HG03095 (cell line): ENCODE measurements around the gene SLC6A1.
"Not testable (repeated sequence)": the region's sequence is repeated elsewhere in the genome, so short reads cannot be mapped to it uniquely, and the experiment has no call there.

ENCODE experiments used
- ATAC-seq: cut with Tn5 transposase; IDR thresholded peaks from one replicate; pipeline ENCODE4 v1.9.1; 2021; ENCODE audit warnings: moderate library complexity; ENCODE audit not compliant: unreplicated experiment

SLC6A1 gene

DNA sequence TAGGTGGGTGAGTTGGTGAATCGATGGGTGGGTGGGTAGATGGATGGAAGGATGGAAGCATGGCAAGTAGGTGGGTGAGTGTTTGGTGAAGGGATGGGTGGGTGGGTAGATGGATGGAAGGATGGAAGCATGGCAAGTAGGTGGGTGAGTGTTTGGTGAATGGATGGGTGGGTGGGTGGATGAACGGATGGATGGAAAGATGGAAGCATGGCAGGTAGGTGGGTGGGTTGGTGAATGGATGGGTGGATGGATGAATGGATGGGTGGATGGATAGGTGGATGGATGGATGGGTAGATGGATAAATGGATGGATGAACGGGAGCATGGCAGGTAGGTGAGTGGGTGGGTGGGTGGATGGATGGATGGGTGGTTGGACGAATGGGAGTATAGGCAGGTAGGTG, 65.1 kb downstream of the SLC6A1 start:
- ATAC-seq = no peak

DNA sequence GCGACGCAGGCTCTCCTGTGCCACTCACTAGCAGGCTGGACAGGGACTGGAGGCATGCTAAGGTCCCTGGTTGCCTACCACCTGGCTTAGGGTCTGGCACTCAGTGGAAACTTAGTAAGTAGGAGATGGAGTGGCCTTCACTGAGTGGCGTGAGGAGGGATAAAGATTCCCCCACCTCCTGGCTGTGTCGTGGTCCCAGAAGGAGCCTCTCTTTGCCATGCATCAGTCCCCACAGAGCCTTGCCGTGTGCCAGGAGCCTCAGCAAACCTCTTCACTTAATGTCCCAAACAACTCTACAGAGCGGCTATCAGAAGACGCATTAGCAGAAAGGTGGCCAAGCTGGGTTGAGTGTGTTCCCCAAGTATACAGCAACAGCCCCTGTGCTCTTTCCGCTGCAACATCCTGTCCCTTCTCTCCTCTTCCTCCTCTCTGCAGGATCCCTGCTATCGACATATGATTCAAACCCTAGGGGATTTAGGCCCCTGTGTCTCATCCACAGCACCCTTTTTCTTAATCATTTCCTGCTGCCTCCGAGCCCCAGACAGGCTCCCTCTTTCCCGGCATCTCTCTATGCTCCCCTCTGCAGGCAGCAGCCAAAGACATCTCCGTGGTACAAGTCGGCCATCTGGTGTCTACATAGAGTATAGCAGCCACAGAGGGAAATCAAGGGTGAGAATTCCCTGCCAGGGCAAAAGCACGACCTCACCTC, 66.7 kb downstream of the SLC6A1 start:
- no peak for ATAC-seq

DNA sequence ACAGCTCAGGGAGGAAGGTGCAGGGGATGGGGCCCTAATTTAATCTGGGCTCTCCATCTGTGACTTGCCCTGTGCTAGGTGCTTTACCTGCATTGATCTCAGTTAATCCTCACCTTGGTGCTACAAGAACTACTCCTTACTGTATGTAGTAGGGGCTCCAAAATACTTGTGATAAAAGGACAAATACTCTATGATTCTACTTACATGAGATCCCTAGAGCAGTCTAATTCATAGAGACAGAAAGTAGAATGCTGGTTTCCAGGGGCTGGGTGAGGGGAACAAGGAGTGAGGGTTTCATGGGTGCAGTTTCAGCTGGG, 67.2 kb downstream of the SLC6A1 start:
- no peak for ATAC-seq

DNA sequence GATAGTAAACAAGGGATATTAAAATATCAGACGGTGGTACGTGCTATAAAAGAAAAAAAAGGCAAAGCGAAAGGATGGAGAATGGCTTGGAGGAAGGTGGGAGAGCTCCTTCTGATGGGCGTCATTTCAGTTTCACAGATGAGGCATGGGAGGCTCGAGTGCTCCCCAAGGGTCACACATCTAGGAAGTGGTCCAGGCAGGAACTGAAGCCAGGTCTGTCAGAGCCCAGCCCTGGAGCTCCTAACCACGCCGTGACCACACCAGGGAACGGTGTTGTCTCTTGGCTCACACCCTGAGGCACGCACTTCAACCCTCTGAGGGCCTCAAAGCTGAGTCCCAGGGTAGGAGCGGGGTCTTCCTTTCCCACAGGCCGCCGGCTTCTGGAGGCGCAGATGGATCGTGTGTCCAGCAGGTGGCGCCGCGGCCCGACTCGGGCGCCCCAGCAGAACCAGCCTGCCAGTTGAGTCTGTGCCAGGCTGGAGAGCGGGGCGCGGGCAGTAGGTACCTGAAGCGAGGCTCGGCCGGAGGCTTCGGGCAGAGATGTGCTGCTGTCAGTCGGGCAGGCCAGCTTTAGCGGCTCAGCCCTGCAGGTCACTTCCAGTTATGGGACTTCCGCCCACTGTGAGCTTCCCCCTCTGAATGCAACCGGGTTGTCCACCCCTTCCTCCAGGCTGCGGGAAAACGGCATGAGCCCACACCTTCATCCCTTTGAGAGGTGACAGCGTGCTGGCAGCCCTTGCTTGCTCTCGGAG, 68.1 kb downstream of the SLC6A1 start:
- no peak for ATAC-seq

DNA sequence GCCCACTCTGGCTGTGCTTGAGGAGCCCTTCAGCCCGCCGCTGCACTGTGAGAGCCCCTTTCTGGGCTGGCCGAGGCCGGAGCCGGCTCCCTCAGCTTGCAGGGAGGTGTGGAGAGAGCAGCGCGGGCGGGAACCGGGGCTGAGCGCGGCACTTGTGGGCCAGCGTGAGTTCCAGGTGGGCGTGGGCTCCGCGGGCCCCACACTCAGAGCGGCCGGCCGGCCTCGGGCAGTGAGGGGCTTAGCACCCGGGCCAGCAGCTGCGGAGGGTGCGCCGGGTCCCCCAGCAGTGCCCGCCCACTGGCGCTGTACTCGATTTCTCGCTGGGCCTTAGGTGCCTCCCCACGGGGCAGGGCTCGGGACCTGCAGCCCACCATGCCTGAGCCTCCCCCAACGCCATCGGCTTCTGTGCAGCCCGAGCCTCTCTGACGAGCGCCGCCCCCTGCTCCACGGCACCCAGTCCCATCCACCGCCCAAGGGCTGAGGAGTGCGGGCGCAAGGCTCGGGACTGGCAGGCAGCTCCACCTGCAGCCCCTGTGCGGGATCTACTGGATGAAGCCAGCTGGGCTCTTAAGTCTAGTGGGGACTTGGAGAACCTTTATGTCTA, 68.8 kb downstream of the SLC6A1 start:
- ATAC-seq = not testable (repeated sequence)

DNA sequence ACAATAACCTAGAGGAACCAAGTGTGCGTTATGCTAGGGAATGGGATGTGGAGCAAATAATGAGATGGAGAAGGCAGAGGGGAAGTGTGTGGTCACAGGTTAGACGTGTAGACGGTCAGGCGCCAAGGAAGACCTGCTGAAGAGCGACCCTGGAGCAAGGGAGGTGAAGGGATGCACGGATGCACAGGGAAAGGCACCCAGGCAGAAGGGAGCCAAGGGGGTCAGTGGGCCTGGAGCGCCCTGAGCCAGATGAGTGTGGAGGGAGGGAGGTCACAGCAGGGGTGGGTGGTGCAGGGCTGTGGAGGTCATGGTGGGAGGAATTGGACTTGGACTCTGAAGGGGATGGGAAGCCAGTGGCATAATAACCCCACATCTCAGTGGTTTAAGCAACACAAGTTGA, 70.2 kb downstream of the SLC6A1 start:
- no peak for ATAC-seq

DNA sequence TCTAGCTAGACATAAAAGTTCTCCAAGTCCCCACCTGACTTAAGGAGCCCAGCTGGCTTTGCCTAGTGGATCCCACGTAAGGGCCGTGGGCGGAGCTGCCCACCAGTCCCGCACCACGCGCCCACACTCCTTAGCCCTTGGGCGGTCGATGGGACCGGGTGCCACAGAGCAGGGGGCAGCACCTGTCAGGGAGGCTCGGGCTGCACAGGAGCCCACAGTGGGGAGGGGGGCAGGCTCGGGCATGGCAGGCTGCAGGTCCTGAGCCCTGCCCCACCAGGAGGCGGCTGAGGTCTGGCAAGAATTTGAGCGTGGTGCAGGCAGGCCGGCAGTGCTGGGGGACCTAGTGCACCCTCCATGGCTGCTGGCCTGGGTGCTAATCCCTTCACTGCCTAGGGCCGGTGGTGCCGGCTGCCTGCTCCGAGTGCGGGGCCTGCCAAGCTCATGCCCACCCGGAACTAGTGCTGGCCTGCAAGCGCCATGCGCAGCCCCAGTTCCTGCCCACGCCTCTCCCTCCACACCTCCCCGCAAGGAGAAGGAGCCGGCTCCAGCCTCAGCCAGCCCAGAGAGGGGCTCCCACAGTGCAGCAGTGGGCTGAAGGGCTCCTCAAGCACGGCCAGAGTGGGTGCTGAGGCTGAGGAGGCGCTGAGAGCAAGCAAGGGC, 78.7 kb downstream of the SLC6A1 start:
- no peak for ATAC-seq

DNA sequence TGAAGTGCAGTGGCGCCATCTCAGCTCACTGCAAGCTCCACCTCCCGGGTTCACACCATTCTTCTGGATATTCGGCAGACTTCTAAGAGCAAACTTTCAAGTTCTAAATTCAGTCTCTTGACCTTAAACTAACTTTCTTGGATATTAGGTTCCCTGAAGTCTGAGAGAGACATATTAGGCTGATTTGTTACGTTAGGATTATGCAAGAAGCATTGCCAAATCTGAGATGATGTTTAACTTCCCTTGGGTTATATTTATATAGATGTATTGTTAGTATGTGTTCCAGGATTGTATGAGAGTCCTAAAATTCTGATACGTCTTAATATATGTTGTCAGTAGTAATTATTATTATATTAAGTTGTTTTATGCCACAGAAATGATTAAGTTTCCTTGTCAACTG, 80.1 kb downstream of the SLC6A1 start:
- no peak for ATAC-seq

DNA sequence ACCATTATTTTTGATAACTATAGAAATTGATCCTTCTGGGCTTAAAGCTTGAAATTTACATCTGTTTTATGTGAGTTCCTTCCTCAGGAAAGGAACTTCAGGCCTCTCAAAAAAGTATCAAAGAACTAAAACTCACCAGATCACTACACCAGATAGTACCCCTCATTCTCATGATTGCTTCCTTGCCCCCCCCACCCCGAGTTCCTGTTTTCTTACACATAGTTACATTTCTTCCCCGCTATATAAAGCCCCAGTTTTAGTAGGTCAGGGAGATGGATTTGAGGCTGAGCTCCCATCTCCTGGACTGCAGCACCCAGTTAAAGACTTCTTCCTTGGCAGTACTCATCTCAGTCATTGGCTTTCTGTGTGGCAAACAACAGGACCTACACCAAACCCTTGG, 81.5 kb downstream of the SLC6A1 start:
- no peak for ATAC-seq

DNA sequence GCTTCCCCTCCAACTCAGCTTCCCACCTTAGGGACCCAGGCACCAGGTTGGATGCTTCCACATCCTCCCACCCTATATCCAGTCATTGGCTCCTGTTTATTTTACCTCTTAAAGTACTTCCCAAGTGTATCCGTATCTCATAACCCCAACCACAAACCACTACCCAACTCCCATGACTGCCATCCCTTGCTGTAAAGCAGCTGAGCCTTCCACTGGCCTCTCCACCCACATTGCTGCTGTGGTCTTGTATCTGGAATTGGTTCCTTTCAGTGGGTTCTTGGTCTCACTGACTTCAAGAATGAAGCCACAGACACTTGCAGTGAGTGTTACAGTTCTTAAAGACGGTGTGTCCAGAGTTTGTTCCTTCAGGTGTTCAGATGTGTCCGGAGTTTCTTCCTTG, 81.9 kb downstream of the SLC6A1 start:
- no peak for ATAC-seq

DNA sequence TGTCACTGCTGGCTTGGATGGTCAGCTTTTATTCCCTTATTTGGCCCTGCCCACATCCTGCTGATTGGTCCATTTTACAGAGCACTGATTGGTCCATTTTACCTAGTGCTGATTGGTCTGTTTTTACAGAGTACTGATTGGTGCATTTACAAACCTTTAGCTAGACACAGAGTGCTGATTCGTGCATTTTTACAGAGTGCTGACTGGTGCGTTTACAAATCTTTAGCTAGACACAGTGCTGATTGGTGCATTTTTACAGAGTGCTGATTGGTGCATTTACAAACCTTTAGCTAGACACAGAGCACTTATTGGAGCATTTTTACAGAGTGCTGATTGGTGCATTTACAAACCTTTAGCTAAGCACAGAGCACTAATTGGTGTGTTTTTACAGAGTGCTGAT, 82.6 kb downstream of the SLC6A1 start:
- ATAC-seq = not testable (repeated sequence)

DNA sequence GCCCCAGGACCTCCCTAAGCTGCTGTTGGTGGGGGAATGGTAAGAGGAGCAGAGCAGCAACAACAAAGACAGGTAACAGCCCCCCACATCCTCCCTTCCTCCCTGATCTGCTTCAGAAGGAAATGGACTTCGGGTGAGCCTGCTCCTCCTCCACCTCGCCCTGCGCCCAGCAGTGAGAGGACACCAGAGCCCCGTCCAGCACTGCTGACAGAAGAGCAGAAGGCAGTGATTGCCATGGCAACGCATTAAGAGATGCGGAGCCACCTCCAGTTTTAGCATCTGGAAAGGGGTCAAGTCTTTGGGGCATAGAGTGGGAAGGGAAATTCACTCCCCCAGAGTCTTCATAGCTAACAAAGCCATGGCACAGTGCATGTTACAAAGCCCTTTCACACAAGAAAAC, 84.2 kb downstream of the SLC6A1 start:
- no peak for ATAC-seq

DNA sequence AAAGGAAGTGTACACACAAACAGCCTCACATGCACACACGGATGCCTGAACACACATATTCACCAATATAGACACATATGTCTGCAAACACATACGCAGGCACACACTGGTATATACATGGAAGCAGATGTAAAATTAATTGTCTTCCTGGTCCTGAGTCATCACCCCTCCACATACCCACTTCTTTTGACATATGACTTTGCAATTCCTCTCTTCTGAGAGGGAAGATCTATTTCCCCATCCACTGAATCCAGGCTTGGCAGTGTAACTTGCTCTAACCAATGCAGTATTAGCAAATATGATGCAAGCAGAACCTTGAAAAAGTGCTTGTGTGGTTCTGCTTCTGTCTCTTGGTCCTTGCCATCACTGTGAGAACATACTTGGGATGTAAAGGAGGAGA, 84.9 kb downstream of the SLC6A1 start:
- no peak for ATAC-seq

DNA sequence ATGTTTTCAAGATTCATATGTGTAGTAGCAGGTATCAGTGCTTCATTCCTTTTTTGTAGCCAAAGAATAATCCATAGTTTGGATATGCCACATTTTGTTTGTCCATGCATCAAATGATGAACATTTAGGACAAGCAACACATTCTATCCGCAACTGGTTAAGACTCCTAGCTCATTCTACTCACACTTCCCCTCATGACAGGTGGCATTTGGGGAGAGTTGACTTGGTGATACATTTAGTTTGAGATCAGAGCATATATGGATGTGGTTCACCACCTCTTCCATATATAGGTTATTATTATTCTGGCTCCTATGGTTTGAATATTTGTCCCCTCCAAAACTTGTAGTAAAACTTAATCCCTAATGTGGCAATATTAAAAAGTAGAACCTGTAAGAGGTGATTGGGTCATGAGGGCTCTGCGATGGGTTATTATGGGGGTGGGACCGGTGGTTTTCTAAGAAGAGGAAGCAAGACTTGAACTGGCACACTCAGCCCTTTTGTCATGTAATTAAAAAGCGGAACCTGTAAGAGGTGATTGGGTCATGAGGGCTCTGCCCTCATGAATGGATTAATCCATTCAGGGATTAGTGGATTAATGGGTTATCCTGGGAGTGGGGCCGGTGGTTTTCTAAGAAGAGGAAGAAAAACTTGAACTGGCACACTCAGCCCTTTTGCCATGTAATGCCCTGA, 86.4 kb downstream of the SLC6A1 start:
- ATAC-seq = no peak

DNA sequence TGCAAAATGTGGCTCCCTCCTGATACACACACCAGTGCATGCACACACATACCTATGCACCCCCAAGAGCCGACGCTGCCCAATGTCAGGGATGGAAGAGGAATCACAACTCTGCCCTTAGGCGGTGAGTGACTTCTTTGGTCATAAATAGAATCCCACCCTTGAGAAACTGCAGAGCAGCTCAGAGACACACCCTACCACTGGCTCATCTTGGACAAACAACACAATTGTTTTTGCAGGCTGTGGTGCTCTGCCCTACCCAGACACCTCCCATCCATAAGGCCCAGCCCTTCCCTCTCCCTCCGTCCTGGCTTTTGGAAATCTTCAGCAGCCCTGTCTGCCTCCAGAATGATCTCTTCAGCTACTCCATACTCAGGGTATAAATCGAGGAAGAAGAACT, 87.9 kb downstream of the SLC6A1 start:
- no peak for ATAC-seq

DNA sequence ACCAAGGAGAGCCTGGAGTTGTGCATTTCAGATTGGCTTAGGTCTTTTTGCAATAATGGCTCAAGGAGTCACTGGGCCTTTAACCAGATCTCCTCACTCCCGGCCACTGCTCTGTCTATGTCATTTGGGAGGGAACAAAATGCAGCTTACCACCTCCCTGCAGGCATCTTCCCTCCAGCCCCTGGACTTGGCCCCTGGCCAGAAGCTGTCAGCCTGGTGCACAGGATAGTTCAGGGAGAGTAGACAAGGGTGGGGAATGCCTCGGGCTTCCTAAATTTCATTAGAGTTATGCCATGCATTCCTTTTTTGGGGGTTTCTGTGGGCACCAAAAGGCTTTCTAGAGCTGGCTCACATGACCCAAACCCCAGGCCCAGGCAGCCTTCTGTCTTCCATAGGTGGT, 91.5 kb downstream of the SLC6A1 start:
- ATAC-seq = no peak

DNA sequence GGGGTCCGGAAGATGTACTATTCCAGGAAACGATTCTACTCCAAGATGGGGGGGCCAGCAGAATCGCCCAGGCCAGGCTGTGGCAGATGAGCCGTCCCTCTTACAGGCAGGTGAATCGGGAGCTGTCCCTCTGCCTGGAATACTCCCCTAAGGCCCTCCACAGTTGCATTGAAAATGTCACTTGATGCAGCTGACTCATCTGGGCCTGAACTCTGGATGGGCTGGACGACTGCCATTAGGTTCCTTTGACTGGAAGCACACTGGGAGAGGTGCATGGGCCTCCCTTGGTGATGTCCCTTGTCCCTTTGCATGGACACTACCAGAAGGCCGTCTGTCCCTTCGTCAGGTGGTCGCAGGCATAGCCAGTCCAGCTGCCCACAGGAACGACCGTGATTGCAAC, 92.1 kb downstream of the SLC6A1 start:
- ATAC-seq = no peak

DNA sequence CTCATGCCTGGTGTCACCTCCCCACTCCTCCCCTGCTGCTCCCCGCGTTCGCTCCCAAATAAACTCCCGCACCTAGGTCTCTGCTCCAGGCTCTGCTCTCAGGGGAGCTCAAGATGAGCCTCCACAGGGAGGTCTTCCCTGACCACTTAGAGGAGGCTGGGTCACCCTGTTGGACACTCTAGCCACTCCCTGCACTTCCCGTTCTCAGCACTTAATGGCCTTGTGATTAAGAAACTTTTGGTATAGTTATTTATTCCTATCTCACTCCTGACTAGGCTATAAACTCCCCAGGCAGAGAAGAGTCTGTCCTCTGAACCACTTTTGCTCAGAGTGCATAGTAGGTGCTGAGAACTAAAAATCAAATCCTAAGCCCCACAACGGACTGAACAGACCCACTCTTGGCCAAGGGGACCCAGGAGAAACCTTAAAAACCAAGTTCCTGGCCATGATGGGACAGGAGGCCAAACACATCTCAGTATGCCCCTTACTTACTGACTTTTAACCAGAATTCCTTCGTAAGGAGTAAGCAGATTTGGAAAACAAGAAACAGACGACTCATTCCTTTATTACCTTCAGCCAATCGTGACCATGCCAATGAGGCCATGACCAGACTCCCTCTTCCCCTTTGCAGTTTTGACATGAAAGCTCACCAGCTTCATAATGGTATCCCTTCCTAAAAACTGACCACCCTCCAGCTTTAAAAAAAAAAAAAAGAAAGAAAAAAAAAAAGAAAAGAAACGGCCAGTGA, 92.7 kb downstream of the SLC6A1 start:
- no peak for ATAC-seq

DNA sequence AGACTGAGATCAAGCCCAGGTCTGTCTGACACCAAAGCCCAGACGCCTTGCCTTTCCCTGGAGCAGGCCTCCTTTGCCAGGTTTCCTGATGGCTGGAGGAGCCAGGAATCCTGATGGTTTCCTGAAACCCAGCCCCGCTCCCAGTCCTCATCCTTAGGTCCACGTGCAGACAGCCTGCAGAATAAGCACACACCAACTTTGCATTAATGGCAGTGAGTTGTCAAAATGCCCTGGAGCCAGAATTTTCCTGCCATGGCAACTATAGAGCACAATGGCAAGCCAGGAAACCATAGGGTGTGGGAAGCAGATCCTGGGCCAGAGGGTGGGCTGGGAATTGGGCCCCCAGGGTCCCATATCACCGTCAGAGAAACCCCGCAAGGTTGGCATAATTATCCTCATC, 94.3 kb downstream of the SLC6A1 start:
- no peak for ATAC-seq

DNA sequence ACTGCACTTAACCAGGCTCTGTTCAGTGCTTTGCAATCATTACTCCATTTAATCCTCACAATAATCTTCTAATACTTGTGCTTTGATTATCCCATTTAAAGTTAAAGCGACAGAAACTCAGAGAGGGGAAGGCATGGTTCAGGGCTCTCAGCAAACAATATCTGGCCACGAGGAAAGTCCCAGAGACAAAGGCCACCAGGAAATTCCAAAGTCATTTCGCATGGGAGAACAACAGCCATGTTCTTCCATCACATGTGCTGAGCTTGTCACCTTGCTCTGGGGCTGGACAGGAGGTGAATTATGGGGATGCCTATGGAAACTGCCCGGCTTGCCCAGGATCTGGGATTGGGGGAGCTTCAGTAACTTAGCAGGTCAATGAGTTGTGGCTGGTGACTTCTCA, 95.5 kb downstream of the SLC6A1 start:
- no peak for ATAC-seq

DNA sequence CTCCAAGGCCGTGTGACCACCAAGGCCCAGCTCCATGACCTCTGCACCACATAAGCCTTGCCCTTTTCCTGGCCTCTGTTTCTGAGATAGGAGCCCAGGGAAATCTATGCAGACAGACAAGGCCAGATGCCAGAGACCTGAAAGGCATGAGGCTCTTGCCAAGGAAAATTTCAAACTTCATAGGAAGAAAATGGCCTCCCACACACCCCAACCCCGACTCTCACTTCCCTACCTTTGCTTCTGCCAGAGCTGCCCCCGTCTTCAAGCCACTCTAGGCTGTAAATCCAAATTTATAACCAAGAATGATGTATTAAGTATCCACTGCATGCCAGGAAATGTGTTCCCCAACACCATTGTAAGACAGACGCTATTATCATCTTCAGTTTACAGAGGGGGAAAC, 96.3 kb downstream of the SLC6A1 start:
- ATAC-seq = no peak
